ENCODE data around the gene PFN1. TPM values are rescaled to one million over a fixed set of nuclear protein-coding genes. Genes with fewer than 3 reads are reported as not detected.

The PFN1 gene
- total and polyA plus RNA-seq, 10 of the 15 experiments (the other 5 are each of a cell fraction or from before 2014, with no cell fraction given), result 154 to 3,892 (median 1,918) TPM

DNA sequence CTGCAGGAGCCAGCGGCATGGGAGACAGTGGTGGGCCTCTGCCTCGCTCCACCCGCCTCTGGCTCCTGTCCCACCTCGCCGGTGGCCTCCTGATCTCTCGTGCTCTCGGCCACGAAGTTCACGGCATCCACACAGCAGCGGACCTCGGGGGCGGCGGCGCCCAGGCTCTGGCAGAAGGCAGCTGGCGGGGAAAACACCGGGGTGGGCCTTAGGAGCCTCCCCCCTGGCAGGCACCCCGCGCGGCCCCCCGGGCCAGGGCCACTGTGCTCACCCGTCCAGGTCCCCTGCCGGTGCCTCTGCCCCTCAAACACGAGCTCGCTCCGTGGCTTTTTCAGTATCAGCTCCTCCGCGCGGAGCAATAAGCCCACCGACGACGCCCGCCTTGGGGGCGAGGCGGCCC is 49.4 kb downstream of the PFN1 start (continued):
- no peak for TF ChIP-seq ZNF384 (IDR thresholded peaks at IDR 0.05; ENCODE audit: borderline replicate concordance, low read depth, low read length)
- no peak for TF ChIP-seq SREBF1 (IDR thresholded peaks at IDR 0.05; ENCODE audit: low read length)

DNA sequence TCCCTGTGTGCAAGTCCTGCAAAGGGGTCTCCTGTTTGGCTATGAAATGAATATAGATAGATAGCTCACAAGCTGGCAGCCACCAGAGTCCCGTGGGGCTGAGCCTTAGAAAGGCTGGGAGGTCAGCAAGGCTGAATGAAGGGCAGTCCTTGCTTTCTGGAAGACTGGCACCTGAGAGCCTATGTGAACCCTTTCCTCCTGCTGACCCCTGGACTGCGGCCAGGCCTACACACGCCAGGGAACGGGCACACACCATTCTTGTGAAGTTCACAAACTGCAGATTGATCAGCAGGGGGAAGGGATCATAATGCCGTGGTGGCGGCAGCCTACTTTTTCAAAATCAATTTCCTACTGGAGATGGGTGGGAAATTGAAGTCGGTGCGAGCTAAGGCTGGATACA is 50.0 kb downstream of the PFN1 start:
- RAD21 ChIA-PET (ENCODE audit: unreplicated experiment), result no interaction called here
- CTCF ChIA-PET, result no interaction called here
- POLR2A ChIA-PET, result interaction anchor here (0.6 kb wide), 1 partner anchor 136 kb away, joined by 6 read pairs; no protein-coding TSS in a partner anchor
- DNase-seq (ENCODE audit: low read depth, low spot score), result no peak
- no peak overlapping the region for H2AFZ ChIP-seq (ENCODE audit: control insufficient read depth, low read depth, low read length)
- no peak for ATAC-seq
- SMC1A ChIA-PET (ENCODE audit: uncharacterized antibody, unreplicated experiment), result interaction anchor here (0.6 kb wide), 1 partner anchor 166 kb away, joined by 3 read pairs; no protein-coding TSS in a partner anchor
- no peaks in the 10 kb centered on the region for H4K20me1 ChIP-seq (ENCODE audit: control insufficient read depth, insufficient read depth)
- no peak for FAIRE-seq
- WGBS (ENCODE audit: insufficient coverage, insufficient replicate concordance, low lambda C conversion rate, missing lambda C conversion rate), result 91% methylated on average over 8 of the region's 8 CpGs
- H3K9me3 ChIP-seq (replicated peaks; ENCODE audit: control insufficient read depth, insufficient read depth, low read length), result no peaks in the 10 kb centered on the region; the same call in 2 of the 3 replicates
- H3K4me2 ChIP-seq (ENCODE audit: control insufficient read depth, insufficient read depth), result no peak overlapping the region
- peaks cover 18% of the 10 kb centered on the region for H3K4me1 ChIP-seq (ENCODE audit: control insufficient read depth, insufficient read depth, low read length)
- H3K4me3 ChIP-seq, result no peak overlapping the region
- H3K9ac ChIP-seq (ENCODE audit: control insufficient read depth, insufficient read depth, low read length), result no peak overlapping the region
- H3K27ac ChIP-seq (ENCODE audit: control insufficient read depth, insufficient read depth), result no peak overlapping the region
- in situ Hi-C loops (cut with MboI), result no loop called here
- no peaks in the 10 kb centered on the region for H3K79me2 ChIP-seq (ENCODE audit: control insufficient read depth, insufficient read depth, low read length)
- BruUV-seq (replicated peaks), result no TSS peak
- no peaks in the 10 kb centered on the region; a peak in 1 of 4 replicates for H3K27me3 ChIP-seq (replicated peaks in 1 of 2; ENCODE audit: control insufficient read depth in 2 of 2, insufficient read depth in 2 of 2, low read length in 1 of 2)
- H3K36me3 ChIP-seq (ENCODE audit: control insufficient read depth in 2 of 2, insufficient read depth in 2 of 2, low read length in 1 of 2), result peaks cover 3 to 16% of the 10 kb centered on the region in 2 experiments; a peak in 3 of 4 replicates
- intact Hi-C loops (cut with micrococcal nuclease; ENCODE audit: unreplicated experiment), result no loop called here
- TF ChIP-seq, protein P1, sequence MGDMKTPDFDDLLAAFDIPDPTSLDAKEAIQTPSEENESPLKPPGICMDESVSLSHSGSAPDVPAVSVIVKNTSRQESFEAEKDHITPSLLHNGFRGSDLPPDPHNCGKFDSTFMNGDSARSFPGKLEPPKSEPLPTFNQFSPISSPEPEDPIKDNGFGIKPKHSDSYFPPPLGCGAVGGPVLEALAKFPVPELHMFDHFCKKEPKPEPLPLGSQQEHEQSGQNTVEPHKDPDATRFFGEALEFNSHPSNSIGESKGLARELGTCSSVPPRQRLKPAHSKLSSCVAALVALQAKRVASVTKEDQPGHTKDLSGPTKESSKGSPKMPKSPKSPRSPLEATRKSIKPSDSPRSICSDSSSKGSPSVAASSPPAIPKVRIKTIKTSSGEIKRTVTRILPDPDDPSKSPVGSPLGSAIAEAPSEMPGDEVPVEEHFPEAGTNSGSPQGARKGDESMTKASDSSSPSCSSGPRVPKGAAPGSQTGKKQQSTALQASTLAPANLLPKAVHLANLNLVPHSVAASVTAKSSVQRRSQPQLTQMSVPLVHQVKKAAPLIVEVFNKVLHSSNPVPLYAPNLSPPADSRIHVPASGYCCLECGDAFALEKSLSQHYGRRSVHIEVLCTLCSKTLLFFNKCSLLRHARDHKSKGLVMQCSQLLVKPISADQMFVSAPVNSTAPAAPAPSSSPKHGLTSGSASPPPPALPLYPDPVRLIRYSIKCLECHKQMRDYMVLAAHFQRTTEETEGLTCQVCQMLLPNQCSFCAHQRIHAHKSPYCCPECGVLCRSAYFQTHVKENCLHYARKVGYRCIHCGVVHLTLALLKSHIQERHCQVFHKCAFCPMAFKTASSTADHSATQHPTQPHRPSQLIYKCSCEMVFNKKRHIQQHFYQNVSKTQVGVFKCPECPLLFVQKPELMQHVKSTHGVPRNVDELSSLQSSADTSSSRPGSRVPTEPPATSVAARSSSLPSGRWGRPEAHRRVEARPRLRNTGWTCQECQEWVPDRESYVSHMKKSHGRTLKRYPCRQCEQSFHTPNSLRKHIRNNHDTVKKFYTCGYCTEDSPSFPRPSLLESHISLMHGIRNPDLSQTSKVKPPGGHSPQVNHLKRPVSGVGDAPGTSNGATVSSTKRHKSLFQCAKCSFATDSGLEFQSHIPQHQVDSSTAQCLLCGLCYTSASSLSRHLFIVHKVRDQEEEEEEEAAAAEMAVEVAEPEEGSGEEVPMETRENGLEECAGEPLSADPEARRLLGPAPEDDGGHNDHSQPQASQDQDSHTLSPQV (IDR thresholded peaks at IDR 0.05), result no peak
- TF ChIP-seq MXI1 (IDR thresholded peaks at IDR 0.05; ENCODE audit: low read depth, low read length) (no peak), SPI1 (IDR thresholded peaks at IDR 0.05; ENCODE audit: borderline replicate concordance, insufficient read depth, low read depth, low read length) (no peak), ATF7 (IDR thresholded peaks at IDR 0.05; ENCODE audit: low read depth) (no peak), IRF4 (IDR thresholded peaks at IDR 0.05; ENCODE audit: low read depth, low read length) (no peak), TCF7 (IDR thresholded peaks at IDR 0.05; ENCODE audit: borderline replicate concordance) (no peak), RFX5 (IDR thresholded peaks at IDR 0.05; ENCODE audit: low read depth, low read length) (no peak), POLR2AphosphoS5 (IDR thresholded peaks at IDR 0.05; ENCODE audit: low read length) (no peak), POLR2AphosphoS2 (IDR thresholded peaks at IDR 0.05; ENCODE audit: low read depth, low read length) (no peak)
- TF ChIP-seq, protein P2, sequence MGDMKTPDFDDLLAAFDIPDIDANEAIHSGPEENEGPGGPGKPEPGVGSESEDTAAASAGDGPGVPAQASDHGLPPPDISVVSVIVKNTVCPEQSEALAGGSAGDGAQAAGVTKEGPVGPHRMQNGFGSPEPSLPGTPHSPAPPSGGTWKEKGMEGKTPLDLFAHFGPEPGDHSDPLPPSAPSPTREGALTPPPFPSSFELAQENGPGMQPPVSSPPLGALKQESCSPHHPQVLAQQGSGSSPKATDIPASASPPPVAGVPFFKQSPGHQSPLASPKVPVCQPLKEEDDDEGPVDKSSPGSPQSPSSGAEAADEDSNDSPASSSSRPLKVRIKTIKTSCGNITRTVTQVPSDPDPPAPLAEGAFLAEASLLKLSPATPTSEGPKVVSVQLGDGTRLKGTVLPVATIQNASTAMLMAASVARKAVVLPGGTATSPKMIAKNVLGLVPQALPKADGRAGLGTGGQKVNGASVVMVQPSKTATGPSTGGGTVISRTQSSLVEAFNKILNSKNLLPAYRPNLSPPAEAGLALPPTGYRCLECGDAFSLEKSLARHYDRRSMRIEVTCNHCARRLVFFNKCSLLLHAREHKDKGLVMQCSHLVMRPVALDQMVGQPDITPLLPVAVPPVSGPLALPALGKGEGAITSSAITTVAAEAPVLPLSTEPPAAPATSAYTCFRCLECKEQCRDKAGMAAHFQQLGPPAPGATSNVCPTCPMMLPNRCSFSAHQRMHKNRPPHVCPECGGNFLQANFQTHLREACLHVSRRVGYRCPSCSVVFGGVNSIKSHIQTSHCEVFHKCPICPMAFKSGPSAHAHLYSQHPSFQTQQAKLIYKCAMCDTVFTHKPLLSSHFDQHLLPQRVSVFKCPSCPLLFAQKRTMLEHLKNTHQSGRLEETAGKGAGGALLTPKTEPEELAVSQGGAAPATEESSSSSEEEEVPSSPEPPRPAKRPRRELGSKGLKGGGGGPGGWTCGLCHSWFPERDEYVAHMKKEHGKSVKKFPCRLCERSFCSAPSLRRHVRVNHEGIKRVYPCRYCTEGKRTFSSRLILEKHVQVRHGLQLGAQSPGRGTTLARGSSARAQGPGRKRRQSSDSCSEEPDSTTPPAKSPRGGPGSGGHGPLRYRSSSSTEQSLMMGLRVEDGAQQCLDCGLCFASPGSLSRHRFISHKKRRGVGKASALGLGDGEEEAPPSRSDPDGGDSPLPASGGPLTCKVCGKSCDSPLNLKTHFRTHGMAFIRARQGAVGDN (IDR thresholded peaks at IDR 0.05), result no peak
- TF ChIP-seq, protein P3, sequence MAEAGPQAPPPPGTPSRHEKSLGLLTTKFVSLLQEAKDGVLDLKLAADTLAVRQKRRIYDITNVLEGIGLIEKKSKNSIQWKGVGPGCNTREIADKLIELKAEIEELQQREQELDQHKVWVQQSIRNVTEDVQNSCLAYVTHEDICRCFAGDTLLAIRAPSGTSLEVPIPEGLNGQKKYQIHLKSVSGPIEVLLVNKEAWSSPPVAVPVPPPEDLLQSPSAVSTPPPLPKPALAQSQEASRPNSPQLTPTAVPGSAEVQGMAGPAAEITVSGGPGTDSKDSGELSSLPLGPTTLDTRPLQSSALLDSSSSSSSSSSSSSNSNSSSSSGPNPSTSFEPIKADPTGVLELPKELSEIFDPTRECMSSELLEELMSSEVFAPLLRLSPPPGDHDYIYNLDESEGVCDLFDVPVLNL (IDR thresholded peaks at IDR 0.05; ENCODE audit: low read depth, low read length), result no peak

Measured in GM12878 (cell line).